GM12892 (cell line): ENCODE measurements around the gene PNMT.

Source experiments
- DNase-seq: peaks from one replicate; pipeline ENCODE4 v3.0.0; 2011; ENCODE audit not compliant: insufficient read length
- FAIRE-seq: peaks from 2 replicates; lab custom pipeline; 2011; peaks lifted over from hg19 to GRCh38; lab: Jason Lieb, UNC
- POLR2A ChIP-seq: IDR thresholded peaks from 2 replicates; pipeline ENCODE4 v1.6.1; 2011; ENCODE audit warnings: low read depth, low read length, control low read depth
- POLR2AphosphoS5 ChIP-seq: IDR thresholded peaks from 2 replicates; pipeline ENCODE4 v1.6.1; 2011; ENCODE audit warnings: low read depth, low read length, control low read depth
- TAF1 ChIP-seq: IDR thresholded peaks from 2 replicates; pipeline ENCODE4 v1.6.1; 2011; ENCODE audit warnings: low read depth, mild to moderate bottlenecking, control low read depth, low read length, borderline replicate concordance

The PNMT gene

DNA sequence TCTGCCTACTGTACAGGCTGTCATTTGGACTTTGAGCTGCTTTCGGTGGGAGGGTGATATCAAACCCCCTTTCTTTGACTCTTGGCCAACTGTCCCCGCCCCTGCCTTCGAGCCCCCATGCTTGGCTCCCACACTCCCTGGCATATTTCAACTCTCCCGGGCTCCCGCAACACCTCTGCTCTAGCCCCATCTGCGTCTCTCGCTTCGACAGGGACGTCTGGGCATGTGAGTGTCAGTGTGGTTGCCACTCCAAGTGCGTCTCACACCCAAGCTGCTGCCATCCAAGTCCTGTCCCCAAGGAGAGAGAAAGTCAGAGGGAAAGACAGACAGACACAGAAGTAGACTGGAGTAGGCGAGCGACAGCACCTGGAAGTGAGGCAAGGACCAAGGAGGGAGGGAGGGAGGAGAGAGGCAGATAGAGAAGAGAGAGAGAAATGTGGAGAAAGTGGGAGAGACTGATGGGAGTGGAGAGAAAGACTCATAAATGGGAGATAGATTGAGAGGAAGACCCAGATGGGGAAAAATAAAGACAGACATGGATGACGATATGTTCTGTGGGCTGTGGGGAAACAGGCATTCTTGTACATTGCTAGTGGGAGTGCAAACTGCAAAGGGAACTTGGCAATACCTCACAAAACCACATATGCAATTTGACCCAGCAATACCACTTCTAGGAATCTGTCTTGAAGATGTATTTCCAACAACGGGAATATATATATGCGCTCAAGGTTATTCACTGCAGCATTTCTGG, 19.5 kb upstream of the PNMT start:
- DNase-seq (no peak), FAIRE-seq (no peak)
- TF ChIP-seq POLR2AphosphoS5: no peak
- TF ChIP-seq POLR2A: no peak
- TF ChIP-seq TAF1: no peak

DNA sequence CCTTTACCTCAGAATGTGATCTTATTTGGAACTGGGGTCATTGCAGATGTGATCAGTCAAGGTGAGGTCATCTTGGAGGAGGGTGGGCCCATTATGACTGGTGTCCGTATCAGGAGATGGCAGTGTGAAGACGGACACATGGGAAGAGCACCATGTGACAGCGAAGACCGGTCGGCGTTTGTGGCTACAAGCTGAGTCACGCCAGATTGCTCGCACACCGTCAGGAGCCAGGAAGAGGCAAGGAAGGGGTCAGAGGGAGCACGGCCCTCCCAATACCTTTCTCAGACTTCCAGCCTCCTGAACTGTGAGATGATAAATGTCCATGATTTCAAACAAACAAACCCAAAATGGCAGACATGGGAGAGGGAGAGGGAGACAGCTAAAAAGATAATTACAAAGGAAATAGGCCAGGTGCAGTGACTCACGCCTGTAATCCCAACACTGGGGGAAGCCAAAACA, 18.1 kb upstream of the PNMT start:
- TF ChIP-seq TAF1 (no peak), POLR2A (no peak), POLR2AphosphoS5 (no peak)

DNA sequence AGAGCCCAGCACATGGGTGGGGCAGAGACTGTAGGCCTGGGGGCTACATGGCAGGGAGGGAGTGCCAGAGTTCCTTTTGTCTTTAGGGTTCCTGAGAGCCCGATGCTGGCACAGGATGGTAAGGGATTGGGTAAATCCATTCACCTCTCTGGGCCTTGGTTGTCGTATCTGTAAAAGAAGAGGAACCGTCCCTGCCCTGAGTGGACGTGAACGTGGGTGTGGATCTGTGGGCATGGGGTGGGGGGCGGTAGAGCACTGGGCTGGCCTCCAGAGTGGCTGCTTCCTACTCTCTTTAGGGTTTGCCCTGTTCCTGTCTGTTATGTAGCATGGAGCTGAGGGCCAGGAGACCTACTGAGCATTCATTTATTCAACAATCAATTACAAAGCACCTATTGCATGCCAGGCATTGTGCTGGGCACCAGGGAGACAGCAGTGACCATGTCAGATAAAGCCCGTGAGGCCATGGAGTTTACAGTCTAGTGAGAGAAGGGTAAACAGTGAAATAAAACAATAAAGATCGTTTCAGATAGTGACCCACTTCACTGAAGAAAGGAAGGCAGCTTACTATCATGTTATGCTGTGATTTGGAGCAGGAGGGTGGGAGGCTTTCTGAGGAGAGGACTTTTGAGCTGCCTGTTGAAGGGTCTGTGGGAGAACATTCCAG, 16.2 kb upstream of the PNMT start:
- FAIRE-seq: no peak
- DNase-seq: no peak
- TF ChIP-seq TAF1 (no peak), POLR2AphosphoS5 (no peak), POLR2A (no peak)

More for the DNA sequence above, 18.1 kb upstream of the PNMT start:
- DNase-seq (no peak), FAIRE-seq (no peak)

DNA sequence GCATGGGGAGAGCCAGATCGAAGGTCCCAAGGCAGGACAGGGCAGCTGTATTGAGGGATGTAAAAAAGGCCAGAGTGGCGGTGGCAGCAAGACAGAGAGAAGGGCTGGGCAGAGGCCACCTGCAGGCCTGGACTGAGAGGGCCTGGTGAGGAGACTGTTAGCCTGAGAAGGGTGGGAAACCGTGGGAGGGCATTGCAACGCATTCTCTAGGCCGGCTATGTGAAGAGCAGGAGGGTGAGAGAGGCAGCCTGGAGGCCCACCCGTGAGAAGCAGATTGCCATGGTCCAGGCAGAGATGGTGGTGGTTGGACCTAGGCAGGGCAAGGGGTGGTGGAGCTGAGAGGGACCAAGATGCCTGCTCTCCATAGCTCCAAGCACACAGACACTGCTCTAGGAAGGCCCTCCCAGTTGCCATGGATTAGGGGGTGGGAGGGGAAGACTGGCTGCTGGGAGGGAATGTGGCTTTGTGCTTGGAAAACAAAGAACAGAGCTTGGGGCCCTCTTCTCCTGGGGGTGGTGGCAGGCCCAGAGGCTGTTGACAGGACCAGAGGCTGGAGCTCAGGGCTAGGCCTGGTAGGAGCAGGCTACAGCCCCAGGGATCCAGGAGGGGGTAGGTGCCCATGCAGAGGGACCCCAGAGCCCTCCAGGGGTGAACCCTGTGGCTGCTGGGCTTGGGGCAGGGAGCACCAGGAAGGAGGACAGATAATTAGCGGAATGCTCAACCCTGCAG, 15.5 kb upstream of the PNMT start:
- FAIRE-seq (no peak), DNase-seq (no peak)
- no peak for TF ChIP-seq TAF1
- no peak for TF ChIP-seq POLR2A
- TF ChIP-seq POLR2AphosphoS5: no peak

DNA sequence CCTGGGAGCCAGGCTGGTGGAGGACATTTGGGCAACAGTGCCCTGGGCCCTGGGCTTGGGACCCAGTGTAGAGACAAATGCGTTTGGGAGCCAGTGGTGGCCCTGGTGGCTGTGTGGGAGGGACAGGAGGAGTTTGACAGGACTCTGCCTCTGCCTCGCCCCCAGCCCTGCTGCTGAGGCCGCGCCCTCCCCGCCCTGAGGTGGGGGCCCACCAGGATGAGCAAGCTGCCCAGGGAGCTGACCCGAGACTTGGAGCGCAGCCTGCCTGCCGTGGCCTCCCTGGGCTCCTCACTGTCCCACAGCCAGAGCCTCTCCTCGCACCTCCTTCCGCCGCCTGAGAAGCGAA, 15.0 kb upstream of the PNMT start:
- DNase-seq: no peak
- TF ChIP-seq POLR2AphosphoS5 (no peak), TAF1 (no peak), POLR2A (no peak)
- FAIRE-seq: no peak

DNA sequence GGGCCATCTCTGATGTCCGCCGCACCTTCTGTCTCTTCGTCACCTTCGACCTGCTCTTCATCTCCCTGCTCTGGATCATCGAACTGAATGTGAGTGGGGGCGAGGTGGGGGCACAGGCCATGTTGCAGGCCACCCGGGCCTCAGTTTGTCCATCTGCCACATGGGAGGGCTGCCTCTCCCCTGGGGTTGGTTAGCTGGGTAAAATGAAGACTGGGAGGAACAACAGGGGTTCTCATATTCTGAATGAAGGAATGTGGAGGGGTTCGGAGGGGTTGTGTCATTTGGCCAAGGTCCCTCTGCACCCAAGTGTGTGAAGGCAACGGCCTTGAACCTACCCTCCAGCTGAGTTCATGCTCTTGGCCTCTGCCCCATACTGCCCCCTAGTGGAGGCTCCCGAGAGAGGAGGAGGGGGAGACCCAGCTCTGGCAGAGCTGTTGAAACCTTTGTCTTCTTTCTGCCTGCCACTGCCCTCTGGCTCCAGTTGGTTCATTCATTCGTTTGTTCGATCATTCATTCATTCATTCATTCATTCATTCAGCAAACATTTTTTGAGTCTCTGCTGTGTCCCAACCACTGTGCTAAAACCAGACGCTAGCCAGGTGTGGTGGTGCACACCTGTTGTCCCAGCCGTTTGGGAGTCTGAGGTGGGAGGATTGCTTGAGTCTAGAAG, 14.5 kb upstream of the PNMT start:
- DNase-seq (peak; percentile 98), FAIRE-seq (peak; percentile 67)
- TF ChIP-seq TAF1: no peak
- no peak for TF ChIP-seq POLR2A
- TF ChIP-seq POLR2AphosphoS5: no peak

GRCh38 chr17:39655105-39655504, 13.1 kb upstream of the PNMT start:
- DNase-seq: no peak
- FAIRE-seq: no peak
- TF ChIP-seq TAF1 (no peak), POLR2AphosphoS5 (no peak), POLR2A (no peak)

DNA sequence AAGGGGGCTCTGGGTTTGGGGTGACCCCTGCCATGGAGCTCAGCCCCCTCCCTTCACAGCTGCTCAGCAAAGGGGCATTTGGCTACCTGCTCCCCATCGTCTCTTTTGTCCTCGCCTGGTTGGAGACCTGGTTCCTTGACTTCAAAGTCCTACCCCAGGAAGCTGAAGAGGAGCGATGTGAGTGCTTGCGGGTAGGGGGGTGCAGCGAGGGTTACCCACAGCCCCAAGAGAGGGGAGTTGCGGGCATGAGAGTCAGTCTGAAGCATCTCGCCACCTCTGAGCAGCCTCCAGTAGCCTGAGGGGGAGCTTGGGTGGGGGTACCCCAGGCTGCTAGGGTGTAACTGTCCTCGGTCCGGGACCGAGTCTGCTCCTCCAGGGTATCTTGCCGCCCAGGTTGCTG, 9.9 kb upstream of the PNMT start:
- FAIRE-seq: no peak
- TF ChIP-seq POLR2A (no peak), TAF1 (no peak), POLR2AphosphoS5 (no peak)
- DNase-seq: no peak

DNA sequence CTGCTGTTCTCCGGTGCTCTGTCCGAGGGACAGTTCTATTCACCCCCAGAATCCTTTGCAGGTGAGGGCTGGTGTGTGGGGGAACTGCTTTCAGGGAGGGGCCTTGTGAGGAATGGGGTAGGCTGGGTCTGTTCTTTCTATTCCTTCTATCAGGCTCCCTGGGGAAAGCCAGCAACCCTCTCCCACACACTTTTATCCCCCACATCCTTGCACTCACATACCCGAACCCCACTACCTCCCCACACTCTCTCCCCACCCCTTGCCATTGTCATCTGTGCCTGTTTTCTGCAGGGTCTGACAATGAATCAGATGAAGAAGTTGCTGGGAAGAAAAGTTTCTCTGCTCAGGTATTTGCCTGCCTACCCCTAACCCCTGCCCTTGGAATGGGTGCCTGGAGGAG, 9.5 kb upstream of the PNMT start:
- no peak for DNase-seq
- TF ChIP-seq TAF1 (no peak), POLR2AphosphoS5 (no peak), POLR2A (no peak)
- FAIRE-seq: peak; percentile 21

DNA sequence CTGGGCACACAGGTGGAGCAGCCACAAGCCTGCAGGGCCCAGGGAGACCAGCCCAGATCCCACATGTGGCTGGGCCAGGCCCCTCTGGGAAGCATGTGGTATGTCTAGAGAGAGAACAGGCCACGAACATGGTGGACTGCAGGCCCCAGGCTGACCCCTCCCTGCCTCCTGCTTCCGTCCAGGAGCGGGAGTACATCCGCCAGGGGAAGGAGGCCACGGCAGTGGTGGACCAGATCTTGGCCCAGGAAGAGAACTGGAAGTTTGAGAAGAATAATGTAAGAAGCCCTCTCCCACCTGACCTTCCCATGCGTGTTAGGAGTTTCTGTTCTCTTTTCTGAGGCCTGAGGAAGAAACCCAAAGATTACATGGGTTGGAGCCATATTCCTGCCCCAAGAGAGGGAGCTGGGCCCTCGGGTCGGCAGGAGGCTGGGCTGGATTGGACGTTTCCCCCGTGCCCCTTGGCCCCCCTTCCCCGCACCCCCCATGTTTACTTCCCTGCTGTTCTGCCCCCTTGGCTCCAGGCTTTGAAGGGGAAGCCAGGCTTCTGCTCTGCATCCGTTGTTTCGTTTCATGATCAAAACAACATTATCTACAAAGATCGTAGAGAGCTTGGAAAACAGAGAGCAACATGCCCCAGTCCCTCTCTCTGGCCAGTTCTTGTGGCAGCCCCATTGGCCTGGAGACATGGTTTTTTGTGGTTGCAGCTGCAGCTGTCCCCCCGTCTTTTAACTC, 8.8 kb upstream of the PNMT start:
- no peak for DNase-seq
- FAIRE-seq: no peak
- no peak for TF ChIP-seq POLR2A
- no peak for TF ChIP-seq TAF1
- no peak for TF ChIP-seq POLR2AphosphoS5

DNA sequence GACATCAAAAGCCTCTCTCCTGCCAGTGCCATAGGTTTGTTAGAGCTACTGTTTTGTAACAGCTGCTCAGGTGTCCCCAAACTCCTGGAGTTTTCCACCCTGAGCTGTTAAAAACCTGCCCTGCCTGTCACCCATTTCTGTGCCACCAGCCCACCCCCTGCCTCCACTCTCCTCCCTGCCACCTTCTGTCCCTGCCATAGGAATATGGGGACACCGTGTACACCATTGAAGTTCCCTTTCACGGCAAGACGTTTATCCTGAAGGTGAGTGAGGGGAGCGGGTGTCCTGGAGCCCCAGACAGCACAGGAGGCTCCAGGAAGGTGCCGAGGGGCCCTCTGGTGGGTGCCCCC, 8.3 kb upstream of the PNMT start:
- FAIRE-seq (no peak), DNase-seq (no peak)
- no peak for TF ChIP-seq TAF1
